C4-2B (cell line): ENCODE measurements around the gene MAPK8IP1.

Source experiments
- ZFX ChIP-seq: fragments of 450-650 bp; IDR thresholded peaks from 2 replicates; pipeline ENCODE4 v1.6.1; 2017
- TF ChIP-seq, protein P1 (sequence below): fragments of 450-650 bp; conservative IDR thresholded peaks from 2 replicates; pipeline ENCODE4 v1.5.1; 2017; ENCODE audit warnings: mild to moderate bottlenecking

GRCh38 chr11:45918331-45918941, 33.0 kb downstream of the MAPK8IP1 start:
- TF ChIP-seq, protein P1, sequence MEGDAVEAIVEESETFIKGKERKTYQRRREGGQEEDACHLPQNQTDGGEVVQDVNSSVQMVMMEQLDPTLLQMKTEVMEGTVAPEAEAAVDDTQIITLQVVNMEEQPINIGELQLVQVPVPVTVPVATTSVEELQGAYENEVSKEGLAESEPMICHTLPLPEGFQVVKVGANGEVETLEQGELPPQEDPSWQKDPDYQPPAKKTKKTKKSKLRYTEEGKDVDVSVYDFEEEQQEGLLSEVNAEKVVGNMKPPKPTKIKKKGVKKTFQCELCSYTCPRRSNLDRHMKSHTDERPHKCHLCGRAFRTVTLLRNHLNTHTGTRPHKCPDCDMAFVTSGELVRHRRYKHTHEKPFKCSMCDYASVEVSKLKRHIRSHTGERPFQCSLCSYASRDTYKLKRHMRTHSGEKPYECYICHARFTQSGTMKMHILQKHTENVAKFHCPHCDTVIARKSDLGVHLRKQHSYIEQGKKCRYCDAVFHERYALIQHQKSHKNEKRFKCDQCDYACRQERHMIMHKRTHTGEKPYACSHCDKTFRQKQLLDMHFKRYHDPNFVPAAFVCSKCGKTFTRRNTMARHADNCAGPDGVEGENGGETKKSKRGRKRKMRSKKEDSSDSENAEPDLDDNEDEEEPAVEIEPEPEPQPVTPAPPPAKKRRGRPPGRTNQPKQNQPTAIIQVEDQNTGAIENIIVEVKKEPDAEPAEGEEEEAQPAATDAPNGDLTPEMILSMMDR: no peak
- no peak for TF ChIP-seq ZFX
